PC-3 (cell line): Measurements from ENCODE around the gene MACROD2.

Experiments
- EZH2 ChIP-seq: fragments of 300-600 bp; sonication (generic); IDR thresholded peaks from one replicate; pipeline ENCODE4 v1.6.1; 2017; ENCODE audit warnings: antibody characterized with exemption, mild to moderate bottlenecking, low read length; ENCODE audit not compliant: unreplicated experiment
- EZH2phosphoT487 ChIP-seq: fragments of 300-600 bp; sonication (generic); IDR thresholded peaks from 2 replicates; pipeline ENCODE4 v1.6.1; 2018; ENCODE audit warnings: mild to moderate bottlenecking, antibody characterized with exemption, low read length, borderline replicate concordance
- TF ChIP-seq, protein P1 (sequence below): fragments of 300-600 bp; sonication (generic); conservative IDR thresholded peaks from 2 replicates; pipeline ENCODE4 v1.5.1; 2017; ENCODE audit warnings: antibody characterized with exemption, low read depth, mild to moderate bottlenecking, low read length

DNA sequence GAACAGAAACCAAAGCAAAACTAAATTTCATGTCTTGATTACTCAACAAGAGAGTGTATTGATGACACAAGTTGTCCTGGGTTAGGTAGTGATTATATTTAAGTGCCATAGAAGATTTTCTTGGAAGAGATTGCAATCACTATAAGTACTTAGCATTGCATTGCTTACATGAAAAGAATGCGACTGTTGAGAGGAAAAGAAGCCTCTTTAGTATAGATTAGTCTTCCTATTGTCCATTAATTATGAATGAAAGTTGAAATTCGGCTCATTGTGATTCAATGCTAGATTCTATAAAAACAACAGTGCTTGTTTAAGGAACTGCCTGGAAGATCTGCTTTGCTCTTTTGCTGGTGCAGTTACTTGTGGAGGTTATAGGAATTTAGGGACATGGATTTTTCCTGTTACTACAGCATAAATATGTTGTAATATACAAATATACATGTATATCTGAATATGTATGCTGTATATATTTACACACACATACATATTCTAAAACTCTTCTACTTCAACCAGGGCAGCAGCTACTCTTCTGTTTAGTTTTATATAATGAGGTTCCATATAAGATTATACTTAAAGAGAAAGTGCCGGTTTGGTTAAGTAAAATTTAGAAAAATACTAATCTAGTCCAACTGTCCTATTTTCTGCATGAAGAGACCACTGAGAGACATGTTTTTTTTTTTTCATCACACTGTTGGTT, 1781.6 kb downstream of the MACROD2 start:
- TF ChIP-seq, protein P1, sequence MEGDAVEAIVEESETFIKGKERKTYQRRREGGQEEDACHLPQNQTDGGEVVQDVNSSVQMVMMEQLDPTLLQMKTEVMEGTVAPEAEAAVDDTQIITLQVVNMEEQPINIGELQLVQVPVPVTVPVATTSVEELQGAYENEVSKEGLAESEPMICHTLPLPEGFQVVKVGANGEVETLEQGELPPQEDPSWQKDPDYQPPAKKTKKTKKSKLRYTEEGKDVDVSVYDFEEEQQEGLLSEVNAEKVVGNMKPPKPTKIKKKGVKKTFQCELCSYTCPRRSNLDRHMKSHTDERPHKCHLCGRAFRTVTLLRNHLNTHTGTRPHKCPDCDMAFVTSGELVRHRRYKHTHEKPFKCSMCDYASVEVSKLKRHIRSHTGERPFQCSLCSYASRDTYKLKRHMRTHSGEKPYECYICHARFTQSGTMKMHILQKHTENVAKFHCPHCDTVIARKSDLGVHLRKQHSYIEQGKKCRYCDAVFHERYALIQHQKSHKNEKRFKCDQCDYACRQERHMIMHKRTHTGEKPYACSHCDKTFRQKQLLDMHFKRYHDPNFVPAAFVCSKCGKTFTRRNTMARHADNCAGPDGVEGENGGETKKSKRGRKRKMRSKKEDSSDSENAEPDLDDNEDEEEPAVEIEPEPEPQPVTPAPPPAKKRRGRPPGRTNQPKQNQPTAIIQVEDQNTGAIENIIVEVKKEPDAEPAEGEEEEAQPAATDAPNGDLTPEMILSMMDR = no peak
- no peak for TF ChIP-seq EZH2
- TF ChIP-seq EZH2phosphoT487 = no peak
